ENCODE results near the gene TUBB3.

Gene TUBB3

DNA sequence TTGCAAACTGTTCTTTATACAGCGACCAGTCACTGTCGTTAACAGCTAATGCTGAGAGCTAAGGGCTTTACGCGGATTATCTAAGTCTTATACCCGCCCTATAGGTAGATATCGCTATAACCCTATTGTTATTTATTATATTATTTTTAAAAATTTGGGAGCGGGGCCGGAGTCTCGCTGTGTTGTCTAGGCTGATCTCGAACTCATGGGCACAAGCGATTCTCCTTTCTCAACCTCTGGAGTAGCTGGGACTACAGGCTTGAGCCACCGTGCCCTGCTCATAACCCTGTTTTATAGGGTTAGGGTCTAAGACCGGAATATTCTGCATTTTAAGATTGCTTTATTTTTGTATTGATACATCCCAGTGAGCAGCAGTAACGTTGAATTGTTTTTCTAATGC lies 50.1 kb downstream of the TUBB3 start:
- ATAC-seq = no peak
- Mint-ChIP-seq H3K27me3 (no peaks in the 10 kb centered on the region), H3K9me3 (no peaks in the 10 kb centered on the region), H3K27ac (peak overlapping the region; percentile 98), H3K36me3 (peaks cover 9% of the 10 kb centered on the region), H3K4me1 (peaks cover 42% of the 10 kb centered on the region), H3K4me3 (peak overlapping the region; percentile 100)

DNA sequence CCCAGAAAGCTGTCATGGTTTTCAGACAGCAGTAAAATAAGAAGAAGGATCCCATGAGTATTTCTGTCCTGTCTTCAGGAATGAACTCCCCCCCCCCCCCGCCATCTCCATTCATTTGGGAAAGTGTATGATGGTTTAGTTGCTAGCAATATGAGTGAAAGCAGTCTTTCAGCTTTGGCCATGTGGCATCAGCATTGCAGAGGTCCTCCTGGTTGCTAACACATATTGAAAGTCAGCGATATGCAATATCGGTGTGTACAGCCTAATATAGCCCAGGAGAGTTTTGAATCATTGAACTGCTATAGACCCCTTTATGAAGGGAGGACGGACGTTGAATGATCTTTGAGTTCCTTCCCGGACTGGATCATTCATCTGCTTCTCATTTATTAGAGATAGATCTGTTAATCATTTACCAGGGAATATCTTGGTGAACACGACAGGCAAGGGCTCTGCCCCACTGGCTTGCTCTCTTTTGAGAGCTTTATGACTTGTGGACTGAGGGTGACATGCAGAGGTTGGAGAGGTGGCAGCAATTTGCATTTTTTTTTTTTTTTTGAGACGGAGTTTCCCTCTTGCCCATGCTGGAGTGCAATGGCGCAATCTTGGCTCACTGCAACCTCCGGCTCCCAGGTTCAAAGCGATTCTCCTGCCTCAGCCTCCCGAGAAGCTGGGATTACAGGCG lies 50.7 kb downstream of the TUBB3 start:
- no peak for ATAC-seq
- H3K27ac Mint-ChIP-seq = no peak overlapping the region
- peak overlapping the region; percentile 64 for H3K4me3 Mint-ChIP-seq
- peaks cover 44% of the 10 kb centered on the region for H3K4me1 Mint-ChIP-seq
- H3K36me3 Mint-ChIP-seq = peaks cover 13% of the 10 kb centered on the region
- H3K27me3 Mint-ChIP-seq = no peaks in the 10 kb centered on the region
- no peaks in the 10 kb centered on the region for H3K9me3 Mint-ChIP-seq

- peaks cover 23% of the 10 kb centered on the region for H3K36me3 Mint-ChIP-seq
- H3K9me3 Mint-ChIP-seq = no peaks in the 10 kb centered on the region
- no peak for ATAC-seq
- no peak overlapping the region for H3K27ac Mint-ChIP-seq
- no peak overlapping the region for H3K4me3 Mint-ChIP-seq
- H3K4me1 Mint-ChIP-seq = peaks cover 43% of the 10 kb centered on the region
- H3K27me3 Mint-ChIP-seq = no peaks in the 10 kb centered on the region
Measured at GRCh38 chr16:89974870-89975269, 51.7 kb downstream of the TUBB3 start.

- Mint-ChIP-seq H3K4me1 (peaks cover 25% of the 10 kb centered on the region), H3K27ac (peak overlapping the region; percentile 58), H3K4me3 (peak overlapping the region; percentile 36), H3K36me3 (peaks cover 71% of the 10 kb centered on the region), H3K9me3 (no peaks in the 10 kb centered on the region), H3K27me3 (no peaks in the 10 kb centered on the region)
- peak; percentile 99 for ATAC-seq
Measured at GRCh38 chr16:89981414-89981813, 58.3 kb downstream of the TUBB3 start.

DNA sequence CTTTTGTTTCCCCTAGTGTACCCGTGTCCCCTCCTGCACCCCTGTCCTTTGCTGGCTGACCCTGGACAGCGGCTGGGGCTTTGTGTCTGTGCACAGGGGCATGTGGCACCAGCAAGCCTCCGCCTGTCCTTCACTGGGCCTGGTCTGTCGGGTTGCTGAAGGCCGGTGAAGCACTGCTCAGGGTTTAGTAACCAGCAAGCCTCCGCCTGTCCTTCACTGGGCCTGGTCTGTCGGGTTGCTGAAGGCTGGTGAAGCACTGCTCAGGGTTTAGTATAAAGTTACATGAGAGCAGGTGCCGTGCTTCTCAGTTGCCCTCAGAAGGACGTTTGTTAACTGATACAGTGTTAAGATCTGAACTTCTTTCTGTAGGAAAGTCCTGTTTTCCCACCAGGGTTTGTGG lies 59.2 kb downstream of the TUBB3 start:
- Mint-ChIP-seq H3K27ac (peak overlapping the region; percentile 58), H3K4me3 (no peak overlapping the region), H3K4me1 (peaks cover 33% of the 10 kb centered on the region), H3K9me3 (no peaks in the 10 kb centered on the region), H3K27me3 (no peaks in the 10 kb centered on the region), H3K36me3 (peaks cover 80% of the 10 kb centered on the region)
- no peak for ATAC-seq

DNA sequence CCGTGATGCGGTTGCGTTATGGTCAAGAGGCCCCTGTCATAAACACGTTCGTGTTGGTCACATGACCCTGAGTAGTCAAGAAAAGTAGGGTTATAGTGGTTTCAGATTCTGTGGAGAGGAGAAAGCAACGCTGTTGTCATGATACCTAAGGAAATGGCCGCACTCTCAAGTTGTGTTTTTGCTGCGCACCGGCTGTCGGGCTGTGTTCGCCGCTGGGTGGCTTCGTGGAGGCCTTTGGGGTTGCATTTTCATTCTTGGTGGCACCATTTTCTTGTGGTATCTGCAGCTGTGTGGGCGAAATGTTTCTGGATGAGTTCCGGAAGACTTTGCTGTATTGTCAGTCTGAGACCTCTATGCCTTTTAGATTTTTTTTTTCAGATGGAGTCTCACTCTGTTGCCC lies 60.4 kb downstream of the TUBB3 start:
- H3K4me1 Mint-ChIP-seq = peaks cover 27% of the 10 kb centered on the region
- H3K9me3 Mint-ChIP-seq = no peaks in the 10 kb centered on the region
- ATAC-seq = no peak
- no peak overlapping the region for H3K4me3 Mint-ChIP-seq
- no peak overlapping the region for H3K27ac Mint-ChIP-seq
- peaks cover 73% of the 10 kb centered on the region for H3K36me3 Mint-ChIP-seq
- no peaks in the 10 kb centered on the region for H3K27me3 Mint-ChIP-seq

- Mint-ChIP-seq H3K27me3 (no peaks in the 10 kb centered on the region), H3K4me3 (no peak overlapping the region), H3K27ac (no peak overlapping the region), H3K4me1 (peaks cover 27% of the 10 kb centered on the region), H3K9me3 (no peaks in the 10 kb centered on the region), H3K36me3 (peaks cover 73% of the 10 kb centered on the region)
- no peak for ATAC-seq
Measured at GRCh38 chr16:89984216-89984615, 61.1 kb downstream of the TUBB3 start.

- Mint-ChIP-seq H3K36me3 (peaks cover 66% of the 10 kb centered on the region), H3K27ac (no peak overlapping the region), H3K9me3 (no peaks in the 10 kb centered on the region), H3K27me3 (no peaks in the 10 kb centered on the region), H3K4me3 (no peak overlapping the region), H3K4me1 (peaks cover 27% of the 10 kb centered on the region)
- ATAC-seq = no peak
Measured at GRCh38 chr16:89985219-89985618, 62.1 kb downstream of the TUBB3 start.
